Activated CD4-positive, alpha-beta T cell treated with anti-CD3 and anti-CD28 coated beads, Interleukin-2, amount 10 ng/mL, durations not matched to agents 24 days and 14 days (primary cell): ENCODE data around the gene RBMX. TPM values are rescaled to one million over a fixed set of nuclear protein-coding genes. Genes with fewer than 3 reads are reported as not detected.
A peak's percentile ranks its signal among the peaks of the same experiment; 100 is the strongest.
"Not testable (repeated sequence)": the region's sequence is repeated elsewhere in the genome, so short reads cannot be mapped to it uniquely, and the experiment has no call there.

Experiments used
- DNase-seq: peaks from one replicate; pipeline ENCODE4 v3.0.0; 2022
- H3K27ac Mint-ChIP-seq: one replicate; pipeline ENCODE4 v1.8.0; 2022; ENCODE audit warnings: mild to moderate bottlenecking, mixed read lengths
- H3K27me3 Mint-ChIP-seq: one replicate; pipeline ENCODE4 v1.8.0; 2022; ENCODE audit warnings: mixed read lengths
- H3K36me3 Mint-ChIP-seq: one replicate; pipeline ENCODE4 v1.8.0; 2022; ENCODE audit warnings: low read depth, mild to moderate bottlenecking, mixed read lengths
- H3K4me1 Mint-ChIP-seq: one replicate; pipeline ENCODE4 v1.8.0; 2021; ENCODE audit warnings: mixed read lengths
- H3K4me3 Mint-ChIP-seq: one replicate; pipeline ENCODE4 v1.8.0; 2022; ENCODE audit warnings: mild to moderate bottlenecking, moderate library complexity, mixed read lengths
- H3K9me3 Mint-ChIP-seq: one replicate; pipeline ENCODE4 v1.8.0; 2021; ENCODE audit warnings: mixed read lengths
- intact Hi-C: fragments of 100-400 bp; cut with micrococcal nuclease; formaldehyde crosslinking; loops from one replicate; pipeline ENCODE4 v1.15.1; 2023
- total RNA-seq: library from RNA; stranded (reverse); gene quantifications from 2 replicates; pipeline ENCODE4 v1.2.3, GENCODE V29; 2022

Gene RBMX
- 324 and 334 TPM in 2 replicates for total RNA-seq

GRCh38 chrX:136880452-136881013 is at the start of gene RBMX:
Gene RBMX, minus strand, starts transcription at chrX:136880725. Its CDS starts 1,298 bp downstream, at chrX:136879427.
- Mint-ChIP-seq H3K4me1 (peaks cover 2% of the 10 kb centered on the region), H3K36me3 (peaks cover 34% of the 10 kb centered on the region), H3K9me3 (no peaks in the 10 kb centered on the region), H3K27me3 (no peaks in the 10 kb centered on the region), H3K4me3 (peak within 1 kb of the TSS; percentile 97), H3K27ac (peak within 1 kb of the TSS; percentile 99)
- intact Hi-C loops, result loop anchor here (1.0 to 5.0 kb wide), 3 partner anchors 30 to 383 kb away; partner anchors contain the start of gene HTATSF1
- DNase-seq, result peak; percentile 96

GRCh38 chrX:136921438-136921837 is 40.9 kb upstream of the RBMX start:
- H3K27me3 Mint-ChIP-seq, DNase-seq, H3K4me1 Mint-ChIP-seq, H3K4me3 Mint-ChIP-seq, H3K27ac Mint-ChIP-seq, H3K9me3 Mint-ChIP-seq, H3K36me3 Mint-ChIP-seq: not testable (repeated sequence)
- intact Hi-C loops, result loop anchor here (10.0 kb wide), 2 partner anchors 157 to 347 kb away; no protein-coding TSS in a partner anchor

- Mint-ChIP-seq H3K4me1 (peaks cover 1% of the 10 kb centered on the region), H3K9me3 (no peaks in the 10 kb centered on the region), H3K27me3 (no peaks in the 10 kb centered on the region), H3K4me3 (no peak overlapping the region), H3K36me3 (peaks cover 8% of the 10 kb centered on the region), H3K27ac (no peak overlapping the region)
- DNase-seq, result no peak
- intact Hi-C loops, result loop anchor here (10.0 kb wide), 2 partner anchors 155 to 345 kb away; no protein-coding TSS in a partner anchor
Observed at GRCh38 chrX:136920001-136920400, 39.5 kb upstream of the RBMX start.

GRCh38 chrX:136916827-136917226 is 36.3 kb upstream of the RBMX start:
- intact Hi-C loops, result loop anchor here (10.0 kb wide), 1 partner anchor 422 kb away; the partner anchor contains the start of gene HTATSF1
- no peaks in the 10 kb centered on the region for H3K27me3 Mint-ChIP-seq
- no peak overlapping the region for H3K4me3 Mint-ChIP-seq
- no peak overlapping the region for H3K27ac Mint-ChIP-seq
- no peaks in the 10 kb centered on the region for H3K4me1 Mint-ChIP-seq
- H3K36me3 Mint-ChIP-seq, result peaks cover 4% of the 10 kb centered on the region
- no peaks in the 10 kb centered on the region for H3K9me3 Mint-ChIP-seq
- no peak for DNase-seq

GRCh38 chrX:136911661-136912060 is 31.1 kb upstream of the RBMX start:
- H3K9me3 Mint-ChIP-seq, DNase-seq, H3K27me3 Mint-ChIP-seq, H3K36me3 Mint-ChIP-seq, H3K27ac Mint-ChIP-seq: not testable (repeated sequence)
- intact Hi-C loops, result loop anchor here (10.0 kb wide), 1 partner anchor 417 kb away; the partner anchor contains the start of gene HTATSF1
- Mint-ChIP-seq H3K4me3 (peak overlapping the region; percentile 47), H3K4me1 (peaks cover 13% of the 10 kb centered on the region)

- Mint-ChIP-seq H3K4me3 (peak overlapping the region; percentile 47), H3K36me3 (peaks cover 3% of the 10 kb centered on the region), H3K27me3 (no peaks in the 10 kb centered on the region), H3K9me3 (no peaks in the 10 kb centered on the region), H3K27ac (peak overlapping the region; percentile 25), H3K4me1 (peaks cover 13% of the 10 kb centered on the region)
- no peak for DNase-seq
- intact Hi-C loops, result loop anchor here (10.0 kb wide), 1 partner anchor 416 kb away; the partner anchor contains the start of gene HTATSF1
Observed at GRCh38 chrX:136911253-136911652, 30.7 kb upstream of the RBMX start.

- H3K4me1 Mint-ChIP-seq, result peaks cover 13% of the 10 kb centered on the region
- H3K27ac Mint-ChIP-seq, result peak overlapping the region; percentile 94
- peak overlapping the region; percentile 96 for H3K4me3 Mint-ChIP-seq
- intact Hi-C loops, result loop anchor here (1.0 to 10.0 kb wide), 2 partner anchors 30 to 416 kb away; partner anchors contain the start of genes HTATSF1 and RBMX
- no peak for DNase-seq
- no peaks in the 10 kb centered on the region for H3K9me3 Mint-ChIP-seq
- no peaks in the 10 kb centered on the region for H3K36me3 Mint-ChIP-seq
- H3K27me3 Mint-ChIP-seq, result no peaks in the 10 kb centered on the region
Observed at GRCh38 chrX:136910565-136911035, 30.1 kb upstream of the RBMX start.

- Mint-ChIP-seq H3K36me3 (no peaks in the 10 kb centered on the region), H3K4me1 (peaks cover 13% of the 10 kb centered on the region), H3K27ac (peak overlapping the region; percentile 94), H3K9me3 (no peaks in the 10 kb centered on the region), H3K27me3 (no peaks in the 10 kb centered on the region), H3K4me3 (peak overlapping the region; percentile 96)
- intact Hi-C loops, result loop anchor here (1.0 to 10.0 kb wide), 2 partner anchors 30 to 415 kb away; partner anchors contain the start of genes HTATSF1 and RBMX
- DNase-seq, result peak; percentile 89
Observed at GRCh38 chrX:136909706-136910564, 29.4 kb upstream of the RBMX start.

- peaks cover 13% of the 10 kb centered on the region for H3K4me1 Mint-ChIP-seq
- no peaks in the 10 kb centered on the region for H3K36me3 Mint-ChIP-seq
- H3K9me3 Mint-ChIP-seq, result no peaks in the 10 kb centered on the region
- peak overlapping the region; percentile 96 for H3K4me3 Mint-ChIP-seq
- peak; percentile 92 for DNase-seq
- peak overlapping the region; percentile 94 for H3K27ac Mint-ChIP-seq
- H3K27me3 Mint-ChIP-seq, result no peaks in the 10 kb centered on the region
- intact Hi-C loops, result no loop called here
Observed at GRCh38 chrX:136909119-136909705, 28.7 kb upstream of the RBMX start.

- Mint-ChIP-seq H3K4me3 (no peak overlapping the region), H3K36me3 (no peaks in the 10 kb centered on the region), H3K4me1 (peaks cover 13% of the 10 kb centered on the region), H3K27me3 (no peaks in the 10 kb centered on the region), H3K27ac (no peak overlapping the region), H3K9me3 (no peaks in the 10 kb centered on the region)
- intact Hi-C loops, result no loop called here
- DNase-seq, result no peak
Observed at GRCh38 chrX:136907621-136908020, 27.1 kb upstream of the RBMX start.

GRCh38 chrX:136906921-136907510 is 26.5 kb upstream of the RBMX start:
- H3K27ac Mint-ChIP-seq, result no peak overlapping the region
- no peaks in the 10 kb centered on the region for H3K36me3 Mint-ChIP-seq
- H3K4me3 Mint-ChIP-seq, result no peak overlapping the region
- DNase-seq, result no peak
- H3K4me1 Mint-ChIP-seq, result peaks cover 13% of the 10 kb centered on the region
- intact Hi-C loops, result no loop called here
- H3K27me3 Mint-ChIP-seq, result no peaks in the 10 kb centered on the region
- H3K9me3 Mint-ChIP-seq, result no peaks in the 10 kb centered on the region

- H3K36me3 Mint-ChIP-seq, DNase-seq, H3K4me1 Mint-ChIP-seq, intact Hi-C loops, H3K27ac Mint-ChIP-seq, H3K27me3 Mint-ChIP-seq, H3K9me3 Mint-ChIP-seq, H3K4me3 Mint-ChIP-seq: not testable (repeated sequence)
Observed at GRCh38 chrX:136904067-136904466, 23.5 kb upstream of the RBMX start.

- H3K9me3 Mint-ChIP-seq, H3K27me3 Mint-ChIP-seq, DNase-seq, H3K4me1 Mint-ChIP-seq, intact Hi-C loops, H3K4me3 Mint-ChIP-seq, H3K27ac Mint-ChIP-seq, H3K36me3 Mint-ChIP-seq: not testable (repeated sequence)
Observed at GRCh38 chrX:136900071-136900470, 19.5 kb upstream of the RBMX start.
